H1 (cell line): ENCODE data around the gene TXN2. TPM values are rescaled to one million over a fixed set of nuclear protein-coding genes. Genes with fewer than 3 reads are reported as not detected.

ENCODE experiments used
- BACH1 ChIP-seq: IDR thresholded peaks from 2 replicates; pipeline ENCODE4 v1.6.1; 2012; ENCODE audit warnings: low read length, improper control_type of control experiment
- CEBPB ChIP-seq: IDR thresholded peaks from 2 replicates; pipeline ENCODE4 v1.6.1; 2012; ENCODE audit warnings: low read depth, low read length
- EGR1 ChIP-seq: IDR thresholded peaks from 2 replicates; pipeline ENCODE4 v1.6.1; 2011; ENCODE audit warnings: low read depth, low read length, borderline replicate concordance
- KDM5A ChIP-seq: fragments of 200-600 bp; IDR thresholded peaks from 2 replicates; pipeline ENCODE4 v1.7.1; 2012; ENCODE audit warnings: mild to moderate bottlenecking, low read length, inconsistent platforms, mixed read lengths
- RAD21 ChIP-seq, 2 experiments: IDR thresholded peaks in 1 of 2; conservative IDR thresholded peaks in 1 of 2; 2 replicates each; pipeline ENCODE4 v1.6.1; 2011; ENCODE audit warnings: low read depth in 2 of 2, low read length in 2 of 2, improper control_type of control experiment in 1 of 2, inconsistent platforms in 1 of 2, mild to moderate bottlenecking in 1 of 2, moderate library complexity in 1 of 2
- SAP30 ChIP-seq: fragments of 300-600 bp; sonication (generic); IDR thresholded peaks from 2 replicates; pipeline ENCODE4 v1.7.1; 2012; ENCODE audit warnings: low read length, moderate library complexity, mild to moderate bottlenecking, inconsistent platforms; ENCODE audit not compliant: insufficient read depth, insufficient replicate concordance
- SRF ChIP-seq: IDR thresholded peaks from 2 replicates; pipeline ENCODE4 v1.6.1; 2011; ENCODE audit warnings: mild to moderate bottlenecking, low read depth, low read length, moderate library complexity
- ZNF274 ChIP-seq: IDR thresholded peaks from 2 replicates; pipeline ENCODE4 v1.7.0; 2012; ENCODE audit warnings: low read length, borderline replicate concordance; ENCODE audit errors: extremely low read depth
- polyA plus RNA-seq, 7 experiments: library from polyadenylated mRNA; depleted of rRNA in 3 of 7; stranded (reverse) in 5 of 7; unstranded in 2 of 7; fragments of >200 nt in 5 of 7; fragments of 200-250 nt in 2 of 7; gene quantifications; 1 replicate in 5 of 7; 2 replicates in 1 of 7; 4 replicates in 1 of 7; pipeline versions ENCODE4 v1.2.1 to v1.2.3, GENCODE V29; 2011 to 2013; ENCODE audit warnings: missing spikeins in 2 of 7, mixed read lengths in 2 of 7
- total RNA-seq: library from RNA; stranded (reverse); fragmentation: NEBNext Ultra II Directional; extraction: Animal tissue kit (Norgen Biotek cat#: 25700); gene quantifications from 2 replicates; pipeline ENCODE4 v1.2.1, GENCODE V29; 2021
- TF ChIP-seq, protein P1 (sequence below): fragments of 300-600 bp; sonication (generic); IDR thresholded peaks from 2 replicates; pipeline ENCODE4 v1.7.1; 2012; ENCODE audit warnings: low read length, moderate library complexity, mild to moderate bottlenecking, inconsistent platforms; ENCODE audit not compliant: insufficient replicate concordance

TXN2 gene
- total and polyA plus RNA-seq, 2 of the 8 experiments (the other 6 are each of a cell fraction or from before 2014, with no cell fraction given) = 47.5 to 116 TPM

DNA sequence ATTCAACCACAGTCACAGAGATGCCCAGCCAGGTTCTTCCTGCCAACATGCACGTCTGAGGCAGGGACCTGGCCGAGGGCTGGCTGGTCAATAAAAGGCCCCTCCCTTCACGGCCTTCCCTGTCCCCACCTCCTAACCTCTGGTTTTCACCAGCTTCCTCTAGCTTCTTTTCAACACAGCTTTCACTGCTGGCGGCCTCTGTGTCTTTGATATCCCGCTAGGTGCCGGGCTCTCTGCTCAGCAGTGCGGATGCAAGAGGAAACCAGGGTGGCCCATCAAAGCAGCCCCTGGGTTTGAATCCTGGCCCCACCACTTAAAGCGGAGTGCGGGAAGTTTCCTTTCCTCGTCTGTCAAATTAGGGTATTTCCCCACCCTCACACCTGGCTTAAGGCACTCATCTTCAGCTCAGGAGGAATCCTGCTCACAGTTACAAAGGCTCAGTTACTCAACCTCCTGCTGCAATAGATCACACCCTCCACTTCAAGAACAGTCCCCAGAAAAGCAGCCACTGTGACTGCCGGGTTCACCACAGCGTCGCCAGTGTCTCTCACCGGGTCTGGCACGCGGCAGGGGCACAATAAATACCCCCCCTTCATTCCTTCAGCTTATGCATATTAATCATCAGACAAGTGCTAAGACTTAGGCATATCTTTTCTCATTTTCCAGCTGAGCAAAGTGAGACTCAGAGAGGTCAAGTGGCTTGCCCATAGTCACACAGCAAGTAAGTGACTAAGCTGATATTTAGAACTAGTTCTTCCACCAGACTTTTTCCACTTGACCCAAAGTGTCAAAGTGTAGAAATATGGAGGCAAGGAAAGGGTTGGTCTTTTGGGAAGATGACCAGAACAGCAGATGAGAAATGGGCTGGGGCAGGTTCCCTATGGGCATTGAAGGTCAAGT lies 45.7 kb downstream of the TXN2 start (continued):
- TF ChIP-seq, protein P1, sequence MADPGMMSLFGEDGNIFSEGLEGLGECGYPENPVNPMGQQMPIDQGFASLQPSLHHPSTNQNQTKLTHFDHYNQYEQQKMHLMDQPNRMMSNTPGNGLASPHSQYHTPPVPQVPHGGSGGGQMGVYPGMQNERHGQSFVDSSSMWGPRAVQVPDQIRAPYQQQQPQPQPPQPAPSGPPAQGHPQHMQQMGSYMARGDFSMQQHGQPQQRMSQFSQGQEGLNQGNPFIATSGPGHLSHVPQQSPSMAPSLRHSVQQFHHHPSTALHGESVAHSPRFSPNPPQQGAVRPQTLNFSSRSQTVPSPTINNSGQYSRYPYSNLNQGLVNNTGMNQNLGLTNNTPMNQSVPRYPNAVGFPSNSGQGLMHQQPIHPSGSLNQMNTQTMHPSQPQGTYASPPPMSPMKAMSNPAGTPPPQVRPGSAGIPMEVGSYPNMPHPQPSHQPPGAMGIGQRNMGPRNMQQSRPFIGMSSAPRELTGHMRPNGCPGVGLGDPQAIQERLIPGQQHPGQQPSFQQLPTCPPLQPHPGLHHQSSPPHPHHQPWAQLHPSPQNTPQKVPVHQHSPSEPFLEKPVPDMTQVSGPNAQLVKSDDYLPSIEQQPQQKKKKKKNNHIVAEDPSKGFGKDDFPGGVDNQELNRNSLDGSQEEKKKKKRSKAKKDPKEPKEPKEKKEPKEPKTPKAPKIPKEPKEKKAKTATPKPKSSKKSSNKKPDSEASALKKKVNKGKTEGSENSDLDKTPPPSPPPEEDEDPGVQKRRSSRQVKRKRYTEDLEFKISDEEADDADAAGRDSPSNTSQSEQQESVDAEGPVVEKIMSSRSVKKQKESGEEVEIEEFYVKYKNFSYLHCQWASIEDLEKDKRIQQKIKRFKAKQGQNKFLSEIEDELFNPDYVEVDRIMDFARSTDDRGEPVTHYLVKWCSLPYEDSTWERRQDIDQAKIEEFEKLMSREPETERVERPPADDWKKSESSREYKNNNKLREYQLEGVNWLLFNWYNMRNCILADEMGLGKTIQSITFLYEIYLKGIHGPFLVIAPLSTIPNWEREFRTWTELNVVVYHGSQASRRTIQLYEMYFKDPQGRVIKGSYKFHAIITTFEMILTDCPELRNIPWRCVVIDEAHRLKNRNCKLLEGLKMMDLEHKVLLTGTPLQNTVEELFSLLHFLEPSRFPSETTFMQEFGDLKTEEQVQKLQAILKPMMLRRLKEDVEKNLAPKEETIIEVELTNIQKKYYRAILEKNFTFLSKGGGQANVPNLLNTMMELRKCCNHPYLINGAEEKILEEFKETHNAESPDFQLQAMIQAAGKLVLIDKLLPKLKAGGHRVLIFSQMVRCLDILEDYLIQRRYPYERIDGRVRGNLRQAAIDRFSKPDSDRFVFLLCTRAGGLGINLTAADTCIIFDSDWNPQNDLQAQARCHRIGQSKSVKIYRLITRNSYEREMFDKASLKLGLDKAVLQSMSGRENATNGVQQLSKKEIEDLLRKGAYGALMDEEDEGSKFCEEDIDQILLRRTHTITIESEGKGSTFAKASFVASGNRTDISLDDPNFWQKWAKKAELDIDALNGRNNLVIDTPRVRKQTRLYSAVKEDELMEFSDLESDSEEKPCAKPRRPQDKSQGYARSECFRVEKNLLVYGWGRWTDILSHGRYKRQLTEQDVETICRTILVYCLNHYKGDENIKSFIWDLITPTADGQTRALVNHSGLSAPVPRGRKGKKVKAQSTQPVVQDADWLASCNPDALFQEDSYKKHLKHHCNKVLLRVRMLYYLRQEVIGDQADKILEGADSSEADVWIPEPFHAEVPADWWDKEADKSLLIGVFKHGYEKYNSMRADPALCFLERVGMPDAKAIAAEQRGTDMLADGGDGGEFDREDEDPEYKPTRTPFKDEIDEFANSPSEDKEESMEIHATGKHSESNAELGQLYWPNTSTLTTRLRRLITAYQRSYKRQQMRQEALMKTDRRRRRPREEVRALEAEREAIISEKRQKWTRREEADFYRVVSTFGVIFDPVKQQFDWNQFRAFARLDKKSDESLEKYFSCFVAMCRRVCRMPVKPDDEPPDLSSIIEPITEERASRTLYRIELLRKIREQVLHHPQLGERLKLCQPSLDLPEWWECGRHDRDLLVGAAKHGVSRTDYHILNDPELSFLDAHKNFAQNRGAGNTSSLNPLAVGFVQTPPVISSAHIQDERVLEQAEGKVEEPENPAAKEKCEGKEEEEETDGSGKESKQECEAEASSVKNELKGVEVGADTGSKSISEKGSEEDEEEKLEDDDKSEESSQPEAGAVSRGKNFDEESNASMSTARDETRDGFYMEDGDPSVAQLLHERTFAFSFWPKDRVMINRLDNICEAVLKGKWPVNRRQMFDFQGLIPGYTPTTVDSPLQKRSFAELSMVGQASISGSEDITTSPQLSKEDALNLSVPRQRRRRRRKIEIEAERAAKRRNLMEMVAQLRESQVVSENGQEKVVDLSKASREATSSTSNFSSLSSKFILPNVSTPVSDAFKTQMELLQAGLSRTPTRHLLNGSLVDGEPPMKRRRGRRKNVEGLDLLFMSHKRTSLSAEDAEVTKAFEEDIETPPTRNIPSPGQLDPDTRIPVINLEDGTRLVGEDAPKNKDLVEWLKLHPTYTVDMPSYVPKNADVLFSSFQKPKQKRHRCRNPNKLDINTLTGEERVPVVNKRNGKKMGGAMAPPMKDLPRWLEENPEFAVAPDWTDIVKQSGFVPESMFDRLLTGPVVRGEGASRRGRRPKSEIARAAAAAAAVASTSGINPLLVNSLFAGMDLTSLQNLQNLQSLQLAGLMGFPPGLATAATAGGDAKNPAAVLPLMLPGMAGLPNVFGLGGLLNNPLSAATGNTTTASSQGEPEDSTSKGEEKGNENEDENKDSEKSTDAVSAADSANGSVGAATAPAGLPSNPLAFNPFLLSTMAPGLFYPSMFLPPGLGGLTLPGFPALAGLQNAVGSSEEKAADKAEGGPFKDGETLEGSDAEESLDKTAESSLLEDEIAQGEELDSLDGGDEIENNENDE = no peak
- no peak for TF ChIP-seq BACH1
- peak; percentile 26; the same call in 1 of the 2 replicates for TF ChIP-seq CEBPB
- TF ChIP-seq SRF = no peak
- TF ChIP-seq EGR1 = no peak
- no peak for TF ChIP-seq ZNF274
- TF ChIP-seq RAD21 (IDR thresholded peaks at IDR 0.05 in 1 of 2, conservative IDR thresholded peaks at IDR 0.05 in 1 of 2; ENCODE audit: low read depth in 2 of 2, low read length in 2 of 2) = no peak
- no peak for TF ChIP-seq KDM5A
- no peak for TF ChIP-seq SAP30
